ENCODE data around the gene MGAT5B. TPM values are rescaled to one million over a fixed set of nuclear protein-coding genes. Genes with fewer than 3 reads are reported as not detected.

MGAT5B gene
- total RNA-seq, 2 experiments from 2014 or later, result 0.43 to 0.47 TPM

DNA sequence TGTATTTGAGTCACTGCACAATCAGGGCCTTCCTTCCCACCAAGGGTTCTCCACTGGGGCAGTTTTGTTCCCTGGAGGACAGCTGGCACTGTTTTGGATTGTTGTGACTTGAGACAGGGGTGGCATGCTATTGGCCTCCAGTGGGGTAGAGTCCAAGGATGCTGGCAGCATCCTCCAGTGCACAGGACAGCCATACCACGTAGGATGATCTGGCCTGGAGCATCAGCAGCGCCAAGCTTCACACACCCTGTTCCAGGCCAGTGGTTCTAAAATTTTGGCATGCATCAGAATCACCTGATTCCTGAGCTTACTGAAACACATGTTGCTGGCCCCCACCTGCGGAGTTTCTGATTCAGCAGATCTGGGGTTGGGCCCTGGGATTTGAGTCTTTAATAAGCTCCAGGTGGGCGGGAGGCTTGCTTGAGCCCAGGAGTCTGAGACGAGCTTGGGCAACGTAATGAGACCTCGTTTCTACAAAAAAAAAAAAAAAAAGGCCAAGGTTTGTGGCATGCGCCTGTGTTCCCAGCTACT is 83.2 kb downstream of the MGAT5B start:
- DNase-seq, result no peak
- H3K9me3 Mint-ChIP-seq, result no peaks in the 10 kb centered on the region
- H3K36me3 Mint-ChIP-seq, result no peaks in the 10 kb centered on the region
- H3K27me3 Mint-ChIP-seq, result no peaks in the 10 kb centered on the region
- POLR2A ChIA-PET, result no interaction called here
- no peak overlapping the region for H3K4me3 Mint-ChIP-seq
- no peak overlapping the region for H3K27ac Mint-ChIP-seq
- H3K4me1 Mint-ChIP-seq, result no peaks in the 10 kb centered on the region
- no peak for ATAC-seq (ENCODE audit: low read depth)

DNA sequence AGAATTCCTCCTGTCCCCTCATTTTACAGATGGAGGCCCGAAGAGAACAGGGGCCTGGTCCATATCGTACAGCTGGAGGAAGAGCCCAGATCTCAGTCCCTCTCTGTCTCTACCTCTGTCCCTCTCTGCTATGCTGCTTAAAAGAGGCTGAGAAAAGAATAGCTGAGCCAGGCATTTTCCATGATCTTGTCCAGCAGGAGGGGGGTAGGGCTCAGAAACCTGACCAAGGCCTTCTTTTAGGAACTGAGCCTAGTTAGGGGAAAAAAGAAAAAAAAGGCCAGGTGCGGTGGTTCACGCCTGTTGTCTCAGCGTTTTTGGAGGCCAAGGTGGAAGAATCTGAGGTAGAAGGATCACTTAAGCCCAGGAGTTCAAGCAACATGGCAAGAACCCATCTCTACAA is 84.2 kb downstream of the MGAT5B start:
- no peaks in the 10 kb centered on the region for H3K9me3 Mint-ChIP-seq
- H3K4me3 Mint-ChIP-seq, result no peak overlapping the region
- H3K27me3 Mint-ChIP-seq, result no peaks in the 10 kb centered on the region
- H3K4me1 Mint-ChIP-seq, result no peaks in the 10 kb centered on the region
- H3K27ac Mint-ChIP-seq, result no peak overlapping the region
- ATAC-seq (ENCODE audit: low read depth) (no peak), DNase-seq (no peak)
- POLR2A ChIA-PET, result no interaction called here
- H3K36me3 Mint-ChIP-seq, result no peaks in the 10 kb centered on the region

DNA sequence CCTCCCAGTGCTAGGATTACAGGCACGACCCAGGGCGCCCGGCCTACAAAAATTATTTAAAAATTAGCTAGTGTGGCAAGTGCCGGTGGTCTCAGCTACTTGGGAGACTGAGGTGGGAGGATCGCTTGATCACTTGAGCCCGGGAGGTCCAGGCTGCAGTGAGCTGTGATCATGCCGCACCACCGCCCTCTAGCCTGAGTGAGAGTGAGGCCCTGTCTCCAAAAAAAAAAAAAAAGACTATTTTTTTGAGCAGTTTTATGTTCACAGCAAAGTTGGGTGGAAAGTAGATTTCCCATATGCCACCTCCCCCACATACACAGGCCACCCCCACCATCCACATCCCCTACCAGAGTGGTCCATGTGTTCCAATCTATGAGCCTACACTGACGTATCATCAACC is 84.9 kb downstream of the MGAT5B start:
- Mint-ChIP-seq H3K4me1 (no peaks in the 10 kb centered on the region), H3K27ac (no peak overlapping the region), H3K9me3 (no peaks in the 10 kb centered on the region), H3K36me3 (no peaks in the 10 kb centered on the region), H3K4me3 (no peak overlapping the region), H3K27me3 (no peaks in the 10 kb centered on the region)
- ATAC-seq (ENCODE audit: low read depth) (no peak), DNase-seq (no peak)
- POLR2A ChIA-PET, result no interaction called here

DNA sequence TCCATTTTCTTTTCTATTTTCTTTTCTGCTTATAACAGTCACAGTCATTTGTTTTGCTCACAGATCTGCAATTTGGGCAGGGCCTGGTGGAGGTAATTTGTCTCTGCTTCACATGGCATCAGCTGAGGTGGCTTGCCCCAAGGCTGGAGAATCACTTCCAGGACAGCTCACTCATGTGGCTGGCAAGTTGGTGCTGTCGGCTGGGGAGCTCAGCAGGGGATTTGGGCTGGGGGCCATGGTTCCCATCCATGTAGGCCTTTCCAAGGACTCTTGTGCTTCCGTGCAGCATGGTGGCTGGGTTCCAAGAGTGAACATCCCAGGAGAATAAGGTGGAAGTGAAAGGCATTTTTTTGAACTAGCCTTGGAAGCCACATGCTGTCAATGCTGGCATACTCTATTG is 85.7 kb downstream of the MGAT5B start:
- POLR2A ChIA-PET, result no interaction called here
- H3K27me3 Mint-ChIP-seq, result no peaks in the 10 kb centered on the region
- no peak overlapping the region for H3K27ac Mint-ChIP-seq
- no peak overlapping the region for H3K4me3 Mint-ChIP-seq
- ATAC-seq (ENCODE audit: low read depth), result no peak
- no peaks in the 10 kb centered on the region for H3K36me3 Mint-ChIP-seq
- no peaks in the 10 kb centered on the region for H3K4me1 Mint-ChIP-seq
- H3K9me3 Mint-ChIP-seq, result no peaks in the 10 kb centered on the region
- no peak for DNase-seq

DNA sequence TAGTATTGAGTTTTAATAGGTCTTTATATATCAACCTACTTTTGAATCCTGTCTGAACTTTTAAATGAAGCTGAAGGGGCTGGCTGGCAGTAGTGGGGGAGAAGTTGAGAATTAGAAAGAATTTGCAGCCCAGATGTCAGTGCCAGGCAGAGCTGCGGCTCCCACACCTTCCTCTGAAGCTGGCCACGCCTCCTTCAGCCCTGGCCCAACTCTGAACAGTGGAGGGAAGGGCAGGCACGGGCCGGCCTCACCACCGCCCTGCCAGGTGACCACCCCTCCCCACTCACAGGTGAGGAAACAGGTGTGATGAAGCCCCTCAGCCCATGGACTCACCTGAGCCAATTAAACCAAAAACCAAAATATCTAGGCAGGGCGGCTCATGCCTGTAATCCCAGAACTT is 87.0 kb downstream of the MGAT5B start:
- no peak overlapping the region for H3K27ac Mint-ChIP-seq
- ATAC-seq (ENCODE audit: low read depth), result no peak
- H3K36me3 Mint-ChIP-seq, result no peaks in the 10 kb centered on the region
- H3K4me3 Mint-ChIP-seq, result no peak overlapping the region
- H3K9me3 Mint-ChIP-seq, result no peaks in the 10 kb centered on the region
- POLR2A ChIA-PET, result no interaction called here
- no peaks in the 10 kb centered on the region for H3K27me3 Mint-ChIP-seq
- H3K4me1 Mint-ChIP-seq, result no peaks in the 10 kb centered on the region
- DNase-seq, result no peak

DNA sequence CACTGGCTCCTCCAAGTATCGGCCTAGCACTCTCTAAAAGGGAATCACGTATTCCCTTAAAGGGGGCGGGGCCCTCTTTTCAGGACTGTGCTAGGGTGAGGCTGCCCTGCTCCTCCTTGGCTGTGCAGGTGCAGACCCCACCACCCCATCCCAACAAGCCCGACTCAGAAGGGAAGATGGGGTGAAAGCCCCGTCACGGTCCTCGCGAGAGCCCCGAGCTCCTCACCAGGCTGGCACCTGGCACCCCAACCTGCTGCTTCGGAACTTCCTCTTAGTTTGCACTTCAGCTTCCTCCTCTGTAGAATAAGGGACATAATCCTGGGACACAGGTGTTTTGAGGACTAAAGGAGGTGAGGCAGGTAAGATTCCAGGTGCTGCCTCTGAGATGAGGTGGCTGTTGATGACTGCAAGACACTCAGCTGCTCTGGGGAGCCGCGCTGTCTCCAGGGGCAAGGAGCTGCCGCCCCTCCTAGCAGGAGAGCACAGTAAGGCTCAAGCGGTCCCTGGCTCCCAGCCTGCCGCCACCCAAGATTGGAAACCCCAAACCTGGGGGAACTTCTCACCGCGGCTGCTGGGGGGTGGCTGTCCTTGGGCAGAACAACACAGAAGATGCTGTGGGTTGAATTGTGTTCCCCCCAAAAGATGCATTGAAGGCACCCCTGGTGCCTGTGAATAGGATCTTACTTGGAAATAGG is 88.8 kb downstream of the MGAT5B start:
- no peaks in the 10 kb centered on the region for H3K27me3 Mint-ChIP-seq

DNA sequence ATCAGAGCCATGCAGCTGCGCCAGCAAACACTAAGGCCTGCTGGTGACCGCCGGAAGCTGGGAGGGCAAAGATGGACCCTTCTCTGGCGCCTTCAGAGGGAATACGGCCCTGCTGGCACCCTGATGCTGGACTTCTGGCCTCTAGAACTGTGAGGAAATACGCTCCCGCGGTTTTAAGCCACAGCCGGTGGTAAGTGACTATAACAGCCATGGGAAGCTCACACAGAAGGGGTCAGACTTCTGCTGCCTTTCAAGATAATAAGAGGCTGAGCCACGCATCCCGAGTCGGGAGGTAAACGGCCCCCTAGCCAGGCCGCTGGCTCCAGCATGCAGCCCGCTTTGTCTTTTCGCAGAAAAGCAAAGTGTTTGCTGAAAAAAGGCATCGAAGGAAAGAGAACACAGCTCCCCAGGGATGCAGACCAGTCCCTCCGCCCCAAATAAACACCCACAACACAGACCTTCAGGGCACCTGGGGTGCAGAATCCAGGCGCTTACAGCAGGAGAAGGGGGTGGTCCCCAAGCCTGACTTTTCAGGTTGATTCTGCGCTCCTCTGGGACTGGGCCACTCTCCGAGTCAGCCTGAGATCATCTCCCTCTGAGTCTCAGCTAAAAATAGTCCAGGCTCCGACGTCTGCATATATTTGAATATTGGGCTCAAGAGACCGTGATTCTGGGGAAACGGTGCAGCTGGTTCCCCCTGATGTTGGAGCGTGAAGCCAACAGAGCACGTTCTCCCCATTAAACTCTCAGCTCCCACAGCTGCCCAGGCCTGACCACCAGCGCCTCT is 89.7 kb downstream of the MGAT5B start:
- no peaks in the 10 kb centered on the region for H3K36me3 Mint-ChIP-seq
- H3K9me3 Mint-ChIP-seq, result no peaks in the 10 kb centered on the region
- H3K27ac Mint-ChIP-seq, result no peak overlapping the region
- no peak overlapping the region for H3K4me3 Mint-ChIP-seq
- no peaks in the 10 kb centered on the region for H3K4me1 Mint-ChIP-seq
- no peak for ATAC-seq (ENCODE audit: low read depth)
- DNase-seq, result no peak
- no peaks in the 10 kb centered on the region for H3K27me3 Mint-ChIP-seq
- POLR2A ChIA-PET, result no interaction called here

More for the DNA sequence above, 88.8 kb downstream of the MGAT5B start:
- DNase-seq, result no peak
- Mint-ChIP-seq H3K36me3 (no peaks in the 10 kb centered on the region), H3K4me3 (no peak overlapping the region), H3K4me1 (no peaks in the 10 kb centered on the region), H3K27ac (no peak overlapping the region), H3K9me3 (no peaks in the 10 kb centered on the region)
- no peak for ATAC-seq (ENCODE audit: low read depth)
- POLR2A ChIA-PET, result no interaction called here

DNA sequence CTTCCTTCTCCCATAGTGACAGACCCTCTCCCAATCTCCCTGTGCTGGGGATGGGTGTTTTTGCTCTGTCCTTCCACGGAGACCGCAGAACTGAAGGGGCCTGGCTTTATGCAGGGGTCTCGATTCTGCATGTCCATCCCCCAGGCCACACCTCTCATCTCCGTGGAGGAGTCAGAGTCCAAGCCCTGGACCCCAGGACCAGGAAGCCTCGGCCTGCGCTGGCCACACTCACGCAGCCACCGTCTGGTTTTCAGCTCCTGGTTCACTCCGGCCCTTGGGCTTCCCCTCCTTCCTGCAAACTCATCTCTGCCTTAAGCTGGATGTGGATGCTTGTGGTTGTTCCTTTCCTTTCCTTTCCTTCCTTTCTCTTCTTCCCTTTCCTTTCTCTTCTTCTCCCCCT is 90.8 kb downstream of the MGAT5B start:
- Mint-ChIP-seq H3K4me1 (no peaks in the 10 kb centered on the region), H3K36me3 (no peaks in the 10 kb centered on the region), H3K9me3 (no peaks in the 10 kb centered on the region), H3K4me3 (no peak overlapping the region), H3K27ac (no peak overlapping the region), H3K27me3 (no peaks in the 10 kb centered on the region)
- POLR2A ChIA-PET, result no interaction called here
- ATAC-seq (ENCODE audit: low read depth), result no peak
- DNase-seq, result no peak

DNA sequence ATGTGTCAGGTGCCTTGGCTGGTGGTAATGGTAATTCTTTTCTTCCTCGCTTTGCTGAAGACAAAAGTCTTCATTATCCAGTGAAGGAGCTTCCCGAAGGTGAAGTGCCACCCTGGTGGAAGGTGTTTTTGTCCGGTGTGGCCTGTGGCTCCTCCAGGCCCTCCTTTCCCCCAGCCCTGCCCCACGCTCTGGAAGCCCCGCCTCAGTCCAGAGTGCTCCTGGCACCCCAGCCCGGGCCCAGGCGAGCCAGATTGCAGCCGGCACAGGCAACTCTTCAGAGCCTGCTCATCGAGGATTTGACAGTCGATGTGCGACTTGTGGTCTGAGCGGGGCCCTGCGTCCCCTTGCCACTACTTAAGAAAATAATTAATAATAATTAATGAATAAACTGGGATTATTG is 93.7 kb downstream of the MGAT5B start:
- DNase-seq, result no peak
- POLR2A ChIA-PET, result no interaction called here

DNA sequence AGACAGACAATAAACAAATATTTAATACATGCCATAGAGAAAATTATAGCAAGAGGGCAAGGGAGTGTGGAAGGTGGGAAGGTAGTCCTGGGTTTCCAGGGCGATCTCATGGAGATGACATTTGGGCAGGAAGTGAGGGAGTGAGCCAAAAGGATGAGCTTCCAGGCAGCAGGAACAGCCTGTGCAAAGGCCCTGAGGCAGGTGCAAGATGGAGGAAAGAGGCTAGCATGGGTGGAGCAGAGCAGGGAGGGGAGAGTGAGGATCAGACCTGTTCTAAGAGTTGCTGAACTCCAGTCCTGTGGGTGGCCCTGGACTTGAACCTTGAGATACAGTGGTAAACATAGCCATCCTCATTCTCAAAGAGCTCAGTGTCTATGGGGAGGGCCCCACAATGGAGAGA is 94.7 kb downstream of the MGAT5B start:
- no peaks in the 10 kb centered on the region for H3K4me1 Mint-ChIP-seq
- ATAC-seq (ENCODE audit: low read depth), result no peak

More for the DNA sequence above, 93.7 kb downstream of the MGAT5B start:
- Mint-ChIP-seq H3K9me3 (no peaks in the 10 kb centered on the region), H3K4me1 (no peaks in the 10 kb centered on the region), H3K27ac (no peak overlapping the region), H3K27me3 (peaks cover 9% of the 10 kb centered on the region), H3K4me3 (no peak overlapping the region), H3K36me3 (no peaks in the 10 kb centered on the region)
- no peak for ATAC-seq (ENCODE audit: low read depth)

DNA sequence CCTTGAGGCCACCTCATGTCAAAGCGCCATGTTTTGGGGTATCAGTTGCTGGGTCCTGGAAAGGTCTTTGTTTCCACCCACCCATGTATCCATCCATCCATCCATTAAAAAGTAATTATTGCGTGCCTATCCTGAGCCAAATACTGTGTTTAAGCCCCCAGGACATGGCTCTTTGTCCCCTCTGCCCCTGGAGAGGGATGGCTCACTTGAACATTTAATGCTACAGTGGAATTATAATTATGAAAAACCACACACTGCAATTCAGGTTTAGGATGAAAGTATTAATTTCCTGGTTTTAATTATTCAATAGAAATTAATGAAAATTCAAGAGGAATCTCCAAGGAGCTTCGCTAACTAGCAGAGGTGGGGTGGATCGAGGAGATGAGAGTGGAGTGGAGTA is 97.8 kb downstream of the MGAT5B start:
- POLR2A ChIA-PET, result no interaction called here
- H3K27ac Mint-ChIP-seq, result no peak overlapping the region
- ATAC-seq (ENCODE audit: low read depth), result no peak
- no peak for DNase-seq
- H3K4me3 Mint-ChIP-seq, result no peak overlapping the region
- H3K9me3 Mint-ChIP-seq, result no peaks in the 10 kb centered on the region
- H3K36me3 Mint-ChIP-seq, result no peaks in the 10 kb centered on the region
- H3K4me1 Mint-ChIP-seq, result peaks cover 16% of the 10 kb centered on the region
- peaks cover 41% of the 10 kb centered on the region for H3K27me3 Mint-ChIP-seq

More for the DNA sequence above, 94.7 kb downstream of the MGAT5B start:
- no peak overlapping the region for H3K27ac Mint-ChIP-seq
- no peak for DNase-seq
- H3K4me3 Mint-ChIP-seq, result no peak overlapping the region
- H3K27me3 Mint-ChIP-seq, result peaks cover 13% of the 10 kb centered on the region
- POLR2A ChIA-PET, result no interaction called here
- H3K9me3 Mint-ChIP-seq, result no peaks in the 10 kb centered on the region
- H3K36me3 Mint-ChIP-seq, result no peaks in the 10 kb centered on the region

DNA sequence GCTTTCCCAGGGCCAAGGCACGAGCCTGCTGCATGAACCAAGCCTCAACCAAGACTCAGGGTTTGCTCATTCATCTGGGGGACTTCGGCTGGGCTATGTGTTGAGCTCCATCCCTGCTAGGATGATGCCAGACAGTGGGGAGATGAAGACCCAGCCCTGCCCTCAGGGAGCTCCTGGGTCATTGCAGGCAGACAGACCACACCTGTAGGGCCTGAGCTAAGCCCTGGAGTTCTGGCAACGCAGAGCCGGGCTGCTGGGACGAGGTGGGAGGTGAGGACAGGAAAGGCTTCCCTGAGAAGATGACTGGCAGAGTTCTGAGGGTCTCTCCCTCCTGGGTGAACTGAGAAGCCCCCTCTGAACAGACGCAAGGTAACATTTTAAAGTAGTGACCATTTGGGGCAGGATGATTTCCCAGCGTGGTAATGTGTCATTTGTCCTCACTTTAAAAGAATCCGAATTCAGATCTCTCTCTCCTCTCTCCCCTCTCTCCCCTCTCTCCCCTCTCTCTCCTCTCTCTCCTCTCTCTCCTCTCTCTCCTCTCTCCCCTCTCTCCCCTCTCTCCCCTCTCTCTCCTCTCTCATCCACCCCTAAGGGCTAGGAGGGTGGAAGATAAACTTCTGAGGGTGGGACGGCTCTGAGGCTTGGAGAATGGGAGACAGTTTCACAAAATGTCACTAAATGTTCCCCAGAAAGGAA is 98.4 kb downstream of the MGAT5B start:
- DNase-seq, result no peak
- POLR2A ChIA-PET, result no interaction called here
- H3K4me3 Mint-ChIP-seq, result no peak overlapping the region
- H3K36me3 Mint-ChIP-seq, result no peaks in the 10 kb centered on the region
- H3K27me3 Mint-ChIP-seq, result peaks cover 42% of the 10 kb centered on the region
- H3K4me1 Mint-ChIP-seq, result peaks cover 16% of the 10 kb centered on the region
- H3K9me3 Mint-ChIP-seq, result no peaks in the 10 kb centered on the region
- ATAC-seq (ENCODE audit: low read depth), result no peak
- no peak overlapping the region for H3K27ac Mint-ChIP-seq

DNA sequence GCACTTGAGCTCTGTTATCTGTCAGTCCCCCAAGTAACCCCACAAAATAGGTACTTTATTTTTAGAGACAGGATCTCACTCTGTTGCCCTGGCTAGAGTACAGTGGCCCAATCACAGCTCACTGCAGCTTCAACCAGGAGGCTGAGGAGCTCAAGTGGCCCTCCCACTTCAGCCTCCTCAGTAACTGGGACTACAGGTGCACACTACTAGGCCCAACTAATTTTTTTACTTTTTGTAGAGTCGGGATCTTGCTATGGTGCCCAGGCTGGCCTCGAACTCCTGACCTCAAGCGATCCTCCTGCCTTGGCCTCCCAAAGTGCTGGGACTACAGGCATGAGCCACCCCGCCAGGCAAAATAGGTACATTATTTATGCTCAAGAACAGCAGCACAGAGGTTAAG is 99.6 kb downstream of the MGAT5B start:
- POLR2A ChIA-PET, result no interaction called here
- Mint-ChIP-seq H3K9me3 (no peaks in the 10 kb centered on the region), H3K4me3 (no peak overlapping the region), H3K27me3 (peaks cover 42% of the 10 kb centered on the region), H3K4me1 (peaks cover 16% of the 10 kb centered on the region), H3K27ac (no peak overlapping the region), H3K36me3 (no peaks in the 10 kb centered on the region)
- DNase-seq (no peak), ATAC-seq (ENCODE audit: low read depth) (no peak)
